HG02642 (cell line): ENCODE measurements around the gene STK25.

Experiments
- ATAC-seq: cut with Tn5 transposase; IDR thresholded peaks from one replicate; pipeline ENCODE4 v1.9.1; 2021; ENCODE audit warnings: mild to moderate bottlenecking; ENCODE audit not compliant: unreplicated experiment, poor library complexity

The STK25 gene

DNA sequence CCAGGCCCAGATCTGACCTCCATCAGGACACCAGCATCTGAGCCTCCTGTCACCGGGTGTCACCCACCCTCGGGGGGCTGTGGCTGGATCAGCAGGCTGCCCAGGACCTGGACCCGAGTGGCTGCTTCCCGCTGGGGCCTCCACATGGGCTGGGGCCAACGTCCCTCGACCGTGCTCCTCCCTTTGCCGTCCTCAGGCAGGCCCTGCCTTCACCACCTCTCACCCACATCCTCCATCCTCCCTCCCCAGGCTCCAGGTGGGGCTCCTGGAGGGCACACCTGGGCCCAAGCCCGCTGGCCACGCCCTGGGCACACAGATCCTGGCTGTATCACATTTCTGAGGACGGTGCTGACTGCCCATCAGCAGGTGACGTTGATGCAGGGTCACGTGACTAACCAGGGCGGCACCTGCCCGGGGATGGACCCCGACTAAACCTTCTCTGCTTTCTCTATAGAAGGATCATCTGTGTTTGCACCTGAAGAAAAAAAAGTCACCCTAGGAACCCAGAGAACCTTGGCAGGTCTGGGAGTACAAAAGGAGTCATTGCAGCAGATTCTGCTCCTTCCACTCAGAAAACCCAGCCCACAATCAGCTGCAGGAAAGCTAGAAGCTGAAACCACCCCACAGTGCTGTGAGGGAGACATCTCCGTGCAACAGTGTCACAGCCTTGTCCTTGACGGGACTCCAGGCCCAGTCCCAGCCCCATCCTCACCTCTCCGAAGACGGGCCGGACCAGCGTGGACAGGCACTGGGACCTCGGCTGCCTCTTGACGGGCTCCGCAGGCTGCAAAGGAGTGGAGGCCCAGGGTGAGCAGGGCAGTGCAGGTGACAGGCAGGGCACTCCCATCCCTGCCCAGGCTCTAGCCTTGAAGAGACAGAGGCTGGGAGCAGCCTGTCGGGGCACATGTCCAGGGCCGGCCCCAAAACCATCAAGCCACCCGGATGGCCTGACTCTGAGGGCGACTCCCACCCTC, 11.2 kb downstream of the STK25 start:
- no peak for ATAC-seq

DNA sequence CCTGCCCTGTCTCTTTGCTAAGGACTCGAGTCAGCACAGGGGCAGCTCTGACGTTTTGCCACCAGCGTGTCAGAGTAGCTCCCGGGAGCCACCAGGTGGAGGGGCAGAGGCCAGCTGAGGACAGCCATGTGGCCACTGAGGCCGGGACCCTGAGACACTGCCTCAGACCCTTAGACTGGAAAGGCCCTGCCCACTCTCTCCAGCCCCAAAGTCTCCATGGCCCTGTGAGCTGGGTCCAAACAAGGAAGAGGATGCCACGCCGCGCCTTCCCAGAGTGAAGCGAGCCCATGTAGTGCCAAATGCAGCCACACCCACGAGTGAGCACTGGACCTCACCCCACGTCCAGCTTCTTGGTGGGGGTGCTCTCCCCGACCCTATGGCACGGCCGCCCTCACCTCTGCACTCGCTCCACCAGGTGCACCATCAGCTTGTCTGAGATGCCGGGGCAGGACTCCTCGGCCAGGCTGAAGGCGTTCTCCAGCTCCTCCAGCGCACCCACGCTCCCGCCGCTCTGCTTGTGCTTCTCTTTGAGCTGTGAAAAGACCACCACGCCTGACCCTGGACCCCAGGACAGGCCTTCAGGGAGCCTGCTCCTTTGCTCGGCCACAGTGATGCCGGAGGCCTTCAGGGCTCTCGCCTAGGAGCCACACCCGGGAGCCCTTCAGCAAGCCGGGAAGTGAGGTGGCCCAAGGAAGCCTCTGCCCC, 12.2 kb downstream of the STK25 start:
- no peak for ATAC-seq

DNA sequence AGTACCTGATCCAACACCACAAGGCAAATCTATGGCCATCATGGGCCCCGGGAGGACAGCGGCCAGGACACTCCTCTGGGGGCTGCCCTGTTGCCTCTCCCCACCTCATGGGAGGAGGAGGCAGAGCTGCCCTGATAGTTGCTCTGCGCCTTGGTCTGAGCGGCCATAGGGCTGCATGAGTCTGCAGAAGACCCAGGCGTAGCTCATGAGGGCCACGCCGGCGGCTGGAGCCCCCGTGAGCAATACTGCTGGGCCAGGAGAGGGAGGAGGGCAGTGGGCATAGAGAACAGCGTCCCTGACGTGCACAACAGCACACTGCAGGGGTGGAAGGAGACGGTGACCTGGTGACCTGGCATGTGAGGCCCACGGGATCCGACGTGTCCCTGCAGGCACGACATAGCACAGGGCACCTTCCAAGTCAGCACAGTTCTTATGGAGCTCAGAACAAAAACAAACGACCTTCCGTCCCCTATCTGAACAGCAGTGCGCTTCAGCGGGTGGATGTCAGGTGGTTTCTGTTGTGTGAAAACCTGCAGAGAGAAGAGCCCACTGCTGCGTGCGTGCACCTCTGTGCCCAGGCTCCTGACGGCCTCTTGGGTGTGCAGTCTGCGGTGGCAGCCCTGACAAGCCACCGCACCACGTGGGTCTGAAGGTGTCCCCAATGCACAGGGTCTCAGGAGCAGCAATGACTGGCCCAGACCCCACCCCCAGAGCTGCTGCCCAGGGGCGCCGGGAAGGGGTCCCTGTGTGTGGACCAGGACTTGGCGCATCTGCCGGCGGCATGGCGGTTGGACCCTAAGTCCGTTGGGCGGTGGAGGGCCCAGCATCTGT, 13.0 kb downstream of the STK25 start:
- ATAC-seq: no peak

DNA sequence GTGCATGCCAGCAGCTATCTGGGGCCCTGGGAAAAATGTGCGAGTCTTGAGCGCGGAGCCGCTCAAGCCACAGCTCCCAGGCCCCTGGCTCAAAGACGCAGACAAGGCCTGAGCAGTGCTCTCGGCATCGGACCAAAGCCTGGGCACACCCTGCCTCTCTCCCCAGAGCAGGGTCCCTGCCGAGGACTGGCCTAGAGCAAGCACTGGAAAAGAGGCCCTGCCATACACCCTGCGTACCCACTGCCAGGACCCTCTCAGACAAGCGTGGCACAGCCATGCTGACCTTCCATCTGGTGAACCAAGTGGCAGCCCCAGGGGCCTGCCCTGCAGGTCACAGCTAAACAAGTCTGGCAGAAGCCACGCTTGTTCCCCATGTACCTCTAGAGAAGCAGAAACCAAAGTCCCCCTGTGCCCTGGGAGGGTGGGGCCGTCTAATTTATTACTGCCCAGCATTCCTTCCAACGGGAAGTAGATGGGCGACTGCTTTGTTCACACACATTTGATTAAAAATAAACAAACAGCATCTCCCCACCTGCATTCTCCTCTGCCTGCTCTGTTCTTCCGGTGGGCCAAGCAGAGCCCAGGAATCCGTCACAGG, 14.0 kb downstream of the STK25 start:
- ATAC-seq: no peak

DNA sequence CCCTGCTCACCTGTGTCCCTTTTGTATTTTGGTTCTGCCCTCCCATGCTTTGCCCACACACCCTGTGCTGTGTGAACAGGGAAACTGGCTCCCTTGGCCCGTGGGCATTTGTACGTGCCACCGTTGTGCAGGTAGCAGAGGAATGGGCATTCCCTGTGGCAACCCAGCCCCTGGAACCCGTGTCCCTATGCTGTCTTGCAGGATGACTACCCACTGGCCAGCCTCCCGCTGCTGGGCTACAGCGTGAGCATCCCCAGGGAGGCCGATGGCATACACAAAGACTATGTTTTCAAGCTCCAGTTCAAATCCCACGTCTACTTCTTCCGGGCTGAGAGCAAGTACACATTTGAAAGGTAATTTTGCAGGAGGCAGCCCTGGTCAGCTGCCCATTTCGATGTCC, 15.3 kb downstream of the STK25 start:
- no peak for ATAC-seq

DNA sequence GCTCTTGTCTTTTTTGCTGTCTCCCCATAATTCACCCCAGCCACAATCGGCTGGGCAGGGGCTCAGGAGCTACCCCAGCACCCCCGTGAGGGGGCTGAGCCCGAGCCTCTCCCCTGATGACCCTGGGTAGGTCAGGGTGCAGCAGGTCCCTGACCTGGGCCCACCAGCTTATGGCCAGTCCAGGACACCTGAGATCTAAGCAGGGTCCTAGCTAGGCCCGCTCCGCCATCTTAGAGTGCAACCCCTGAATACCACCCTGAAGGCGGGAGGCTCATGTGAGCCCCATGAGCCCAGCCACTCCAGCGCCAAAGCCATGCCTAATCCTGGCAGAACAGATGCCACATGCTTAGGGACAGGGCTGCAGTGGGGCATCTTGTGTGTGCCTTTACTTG, 16.2 kb downstream of the STK25 start:
- ATAC-seq: no peak

DNA sequence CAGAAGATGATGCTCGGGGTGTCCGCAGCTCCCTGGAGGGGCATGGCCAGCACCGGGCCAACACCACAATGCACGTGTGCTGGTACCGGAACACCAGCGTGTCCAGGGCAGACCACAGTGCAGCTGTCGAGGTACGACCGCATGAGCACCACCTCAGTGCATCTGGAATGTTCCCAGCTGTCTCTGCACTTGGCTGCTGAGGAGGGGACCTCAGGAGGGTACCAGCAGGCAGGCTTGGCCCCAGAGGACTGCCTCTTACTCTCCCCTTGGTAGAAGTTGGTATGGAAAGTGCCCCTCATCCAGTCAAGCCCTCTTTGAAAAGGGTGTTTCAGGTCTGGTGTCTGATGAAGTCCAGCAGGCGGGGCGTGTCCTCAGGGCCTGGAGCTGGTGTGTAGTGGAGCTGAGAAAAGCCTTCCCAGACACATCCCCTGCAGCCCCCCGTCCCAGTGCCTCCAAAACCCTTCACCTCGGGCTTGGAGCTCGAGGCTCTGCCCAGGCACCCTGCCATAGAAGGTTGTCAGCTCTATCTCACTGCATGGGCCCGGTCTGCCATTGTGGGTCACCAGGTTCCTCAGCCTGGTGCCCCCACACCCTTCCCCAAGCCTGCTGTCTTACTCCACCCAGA, 16.7 kb downstream of the STK25 start:
- no peak for ATAC-seq

DNA sequence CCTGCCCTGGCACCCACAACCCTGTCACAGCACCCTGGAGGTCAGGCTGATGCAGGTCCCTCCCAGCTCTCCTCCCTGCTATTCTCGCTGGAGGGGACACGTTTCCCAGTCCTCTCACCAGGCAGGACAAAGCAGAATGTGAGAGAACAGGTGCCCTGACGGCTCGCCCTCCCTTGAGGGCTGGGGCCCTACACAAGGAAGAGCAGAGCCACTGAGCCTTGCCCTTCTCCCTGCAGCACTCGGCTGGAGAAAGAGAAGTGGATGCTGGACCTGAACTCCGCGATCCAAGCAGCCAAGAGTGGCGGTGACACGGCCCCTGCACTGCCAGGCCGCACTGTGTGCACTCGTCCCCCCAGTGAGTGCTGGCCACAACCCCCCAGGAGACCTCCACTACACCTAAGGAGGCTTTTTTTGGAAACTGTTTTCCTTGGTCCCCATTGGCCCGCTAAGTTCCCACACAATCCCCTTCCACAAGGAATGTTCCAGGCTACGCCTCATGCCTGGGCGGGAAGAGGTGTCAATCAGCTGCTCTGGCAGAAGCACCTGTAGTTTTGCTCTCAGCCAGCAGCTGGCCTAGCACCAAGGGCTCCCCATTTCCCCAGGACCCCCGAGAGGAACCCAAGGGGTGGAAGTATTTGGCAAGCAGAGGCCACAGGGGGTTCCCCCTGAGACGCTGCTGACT, 17.4 kb downstream of the STK25 start:
- ATAC-seq: no peak

DNA sequence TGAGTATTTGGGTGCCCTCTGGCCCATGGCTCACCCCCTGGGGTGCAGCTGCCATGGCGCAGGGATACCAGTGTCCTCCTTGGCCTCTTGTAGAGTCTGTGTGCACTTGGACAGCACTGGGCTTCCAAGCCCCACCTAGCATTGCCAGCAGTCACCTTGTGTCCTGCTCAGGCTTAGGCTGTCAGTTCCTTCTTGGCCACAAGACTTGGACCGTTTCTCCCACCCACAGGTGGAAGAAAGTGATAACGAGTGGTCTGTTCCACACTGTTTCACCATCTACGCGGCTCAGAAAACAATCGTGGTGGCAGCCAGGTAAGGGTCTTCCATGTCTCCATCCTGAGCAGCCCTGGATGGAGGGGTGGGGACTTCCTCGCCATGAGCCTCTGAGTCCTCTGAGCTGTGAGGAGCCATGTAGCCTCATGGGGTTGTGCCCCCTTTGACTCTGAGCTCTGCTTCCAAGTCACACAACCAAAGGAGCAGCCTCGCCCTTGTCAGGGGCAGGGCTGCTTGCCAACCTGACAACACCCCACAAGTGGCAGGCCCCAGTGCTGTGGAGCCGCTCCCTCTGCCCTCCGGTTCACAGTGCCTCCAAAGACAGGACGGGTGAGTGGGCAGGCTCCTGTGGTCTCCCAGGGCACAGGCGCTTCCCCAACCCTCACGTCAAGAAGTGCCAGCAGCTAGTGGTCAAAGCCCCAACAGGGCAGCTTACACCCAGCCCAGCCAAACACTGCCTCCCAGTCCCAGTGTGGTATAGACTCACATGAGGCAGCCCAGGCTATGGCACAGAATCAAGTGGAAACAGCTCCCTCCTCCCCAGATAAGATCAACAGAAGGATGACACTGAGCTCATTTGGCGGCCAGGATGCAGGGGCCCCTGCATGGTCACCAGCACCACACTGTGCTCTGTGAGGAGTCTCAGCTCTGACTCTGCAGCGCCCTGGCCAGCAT, 18.4 kb downstream of the STK25 start:
- ATAC-seq: no peak

DNA sequence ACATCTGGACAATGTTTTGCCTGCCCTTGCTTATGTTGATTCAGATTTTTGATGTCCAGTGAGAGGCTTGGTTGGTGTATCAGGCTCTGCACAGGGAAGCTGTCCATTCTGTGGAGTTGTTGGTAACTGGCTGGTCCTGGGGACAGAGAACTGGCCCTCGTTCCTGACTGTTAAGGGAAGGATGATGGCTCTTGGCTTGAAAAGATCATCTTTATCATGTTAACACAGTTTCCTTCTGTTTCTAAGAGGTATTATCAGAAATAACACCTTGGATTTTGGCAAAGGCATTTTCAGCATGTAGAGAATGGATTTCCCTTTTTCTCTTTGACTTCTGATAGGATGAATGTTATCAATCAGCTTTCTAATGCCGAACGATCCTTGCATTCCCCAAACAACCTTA, 19.3 kb downstream of the STK25 start:
- no peak for ATAC-seq

DNA sequence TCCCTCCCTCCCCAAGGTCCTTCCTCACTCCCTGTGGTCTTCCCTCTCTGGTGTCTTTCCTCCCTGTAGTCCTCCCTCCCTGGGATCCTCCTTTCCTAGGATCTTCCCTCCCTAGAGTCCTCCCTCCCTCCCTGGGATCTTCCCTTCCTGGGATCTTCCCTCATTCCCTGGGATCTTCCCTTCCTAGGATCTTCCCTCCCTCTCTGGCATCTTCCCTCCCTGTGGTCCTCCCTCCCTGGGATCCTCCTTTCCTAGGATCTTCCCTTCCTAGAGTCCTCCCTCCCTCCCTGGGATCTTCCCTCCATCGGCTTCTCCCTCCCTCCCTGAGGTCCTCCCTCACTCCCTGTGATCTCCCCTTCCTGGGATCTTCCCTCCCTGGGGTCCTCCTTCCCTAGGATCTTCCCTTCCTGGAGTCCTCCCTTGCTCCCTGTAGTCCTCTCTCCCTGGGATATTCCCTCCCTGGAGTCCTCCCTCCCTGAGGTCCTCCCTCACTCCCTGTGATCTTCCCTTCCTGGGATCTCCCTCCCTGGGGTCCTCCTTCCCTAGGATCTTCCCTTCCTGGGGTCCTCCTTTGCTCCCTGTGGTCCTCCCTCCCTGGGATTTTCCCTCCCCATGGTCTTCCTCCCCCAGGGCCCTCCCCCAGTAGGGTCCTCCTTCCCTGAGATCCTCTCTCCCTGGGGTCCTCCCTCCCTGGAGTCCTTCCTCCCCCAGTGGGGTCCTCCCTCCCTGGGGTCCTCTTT, 23.0 kb downstream of the STK25 start:
- no peak for ATAC-seq

DNA sequence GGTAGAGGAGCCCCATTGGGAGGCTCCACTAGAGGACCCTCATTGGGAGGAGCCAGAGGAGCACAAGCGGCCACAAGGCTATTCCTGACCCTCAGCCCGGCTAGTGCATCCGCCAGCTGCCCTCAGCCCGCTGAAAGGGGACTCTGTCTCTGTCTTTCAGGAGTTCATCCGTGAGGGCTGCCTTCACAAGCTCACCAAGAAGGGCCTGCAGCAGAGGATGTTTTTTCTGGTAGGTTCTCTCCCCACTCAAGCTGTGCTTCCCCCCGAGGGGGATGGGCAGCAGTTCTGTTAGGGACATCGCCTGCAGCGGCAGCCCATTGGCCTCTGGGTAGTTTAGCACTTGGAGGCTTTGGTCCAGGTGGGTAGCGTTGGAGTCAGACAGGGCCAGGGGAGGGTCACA, 25.1 kb downstream of the STK25 start:
- ATAC-seq: no peak

DNA sequence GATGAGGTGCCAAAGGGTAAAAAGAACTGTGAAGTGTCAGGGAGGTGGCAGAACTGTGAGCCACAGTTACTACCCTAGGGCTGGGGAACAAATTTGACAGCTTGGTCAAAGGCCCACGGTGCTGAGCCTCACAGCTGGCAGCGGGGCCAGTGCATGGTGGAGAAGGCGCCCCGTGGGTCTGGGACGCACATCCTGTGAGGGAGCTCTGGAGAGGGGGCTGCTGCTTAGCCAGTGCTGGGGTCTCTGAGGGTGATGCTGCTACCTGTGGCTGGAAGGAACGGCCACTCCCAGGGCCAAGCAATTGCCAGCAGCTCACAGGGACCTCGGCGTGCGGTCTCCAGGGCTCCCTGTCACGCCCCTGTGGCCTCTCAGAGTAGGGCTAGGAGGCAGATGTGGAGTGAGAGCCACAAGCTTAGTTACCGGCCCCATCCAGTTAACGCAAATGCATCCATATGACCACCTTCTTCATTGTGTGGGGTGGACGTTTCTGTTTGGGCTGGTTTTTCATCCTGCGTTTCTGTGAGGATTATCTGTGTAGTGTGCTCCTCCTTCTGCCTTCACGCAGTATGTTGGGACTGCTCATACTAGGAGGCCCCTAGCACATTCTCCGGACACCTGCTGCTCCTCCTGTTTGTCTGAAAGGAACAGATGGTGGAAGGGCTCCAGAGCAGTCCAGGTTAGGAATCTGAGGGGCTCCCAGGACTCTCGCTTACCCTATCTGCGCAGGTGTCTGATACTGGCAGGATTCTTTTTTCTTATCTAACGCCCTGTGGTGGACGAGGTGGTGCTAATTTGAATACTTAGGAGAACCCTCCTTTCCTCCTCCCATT, 26.0 kb downstream of the STK25 start:
- no peak for ATAC-seq

DNA sequence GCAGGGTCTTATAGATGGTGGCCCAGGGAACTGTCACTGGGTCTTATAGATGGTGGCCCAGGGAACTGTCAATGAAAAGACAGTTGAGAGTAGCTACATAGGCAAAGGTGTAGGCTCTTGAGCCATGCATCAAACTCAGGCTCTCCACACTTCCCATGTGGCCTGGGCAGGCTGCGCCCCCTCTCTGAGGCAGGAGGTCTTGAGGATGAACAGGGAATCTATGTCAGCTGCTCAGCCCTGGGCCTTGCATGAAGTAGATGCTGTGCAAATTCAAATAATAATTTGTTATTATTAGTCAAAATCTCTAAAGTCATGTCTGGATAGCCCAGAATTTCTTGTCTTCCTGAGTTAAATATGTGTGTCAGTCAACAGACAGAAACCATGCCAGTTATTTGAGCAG, 26.7 kb downstream of the STK25 start:
- no peak for ATAC-seq

DNA sequence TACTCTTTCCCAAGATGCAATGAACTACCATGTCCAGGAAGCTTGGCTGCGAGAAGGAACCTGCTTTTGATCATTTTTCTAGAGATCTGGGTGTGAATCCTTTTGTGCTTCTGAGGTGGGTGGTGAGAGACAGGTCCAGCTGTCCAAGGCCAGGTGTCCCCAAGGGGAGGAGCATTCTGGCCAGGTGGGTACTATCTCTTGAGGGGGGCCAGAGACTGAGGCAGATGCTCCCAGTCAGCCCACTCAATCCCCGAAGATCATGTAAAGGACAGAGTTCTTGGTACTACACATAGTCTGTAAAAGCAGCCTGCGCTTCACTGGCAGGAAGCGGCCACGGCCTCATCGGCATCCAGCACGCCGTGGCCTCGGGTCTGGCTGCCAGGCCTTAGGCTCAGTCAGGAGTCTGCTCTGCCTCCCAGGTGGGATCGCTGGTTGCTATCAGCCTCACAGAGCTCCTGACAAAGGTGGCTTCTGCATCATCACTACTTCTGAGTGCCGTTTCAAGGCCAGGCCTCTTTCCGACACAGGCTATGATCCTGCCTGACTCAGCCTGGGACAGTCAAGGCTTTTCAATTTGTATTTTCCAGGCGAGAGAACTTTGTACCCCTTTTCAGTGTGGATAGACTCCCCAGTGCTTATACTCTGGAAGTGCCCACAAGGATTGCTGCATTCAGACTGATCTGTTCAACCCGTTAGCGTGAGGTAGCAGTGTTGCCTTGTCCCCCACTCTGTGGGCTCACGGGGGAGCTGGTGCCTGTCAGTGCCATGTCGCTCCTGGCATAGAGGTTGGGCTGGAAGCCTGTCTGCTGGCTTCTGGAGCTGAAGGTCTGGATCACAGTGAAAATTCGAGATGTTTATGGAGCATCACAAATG, 29.1 kb downstream of the STK25 start:
- ATAC-seq: no peak

DNA sequence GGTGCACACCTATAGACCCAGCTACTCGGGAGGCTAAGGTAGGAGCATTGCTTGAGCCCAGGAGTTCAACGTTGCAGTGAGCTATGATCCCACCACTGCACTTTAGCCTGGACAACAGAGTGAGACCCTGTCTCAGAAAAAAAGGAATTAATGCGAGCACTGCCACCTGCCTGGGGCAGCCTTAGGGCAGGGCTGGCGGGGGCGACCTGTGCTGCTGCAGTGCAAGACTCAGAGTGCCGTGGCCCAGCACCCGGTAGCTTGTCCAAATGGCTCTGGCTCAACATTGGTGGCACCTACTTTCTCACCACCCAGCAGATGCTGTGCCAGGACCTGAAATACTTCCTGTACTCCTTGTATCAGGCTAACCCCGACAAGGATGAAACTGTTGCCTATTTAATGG, 30.2 kb downstream of the STK25 start:
- ATAC-seq: no peak
